SHP77 treated with DMSO at 0.1 percent for 48 hours (cell line): ENCODE data around the gene C4orf50.

ENCODE experiments used
- DNase-seq: peaks from one replicate; lab custom pipeline; 2025; lab: John Stamatoyannopoulos, UW

C4orf50 gene

GRCh38 chr4:5992828-5993321, 25.4 kb downstream of the C4orf50 start:
- DNase-seq, result no peak

GRCh38 chr4:5992171-5992827, 25.9 kb downstream of the C4orf50 start:
- no peak for DNase-seq

GRCh38 chr4:5991405-5991804, 26.8 kb downstream of the C4orf50 start:
- DNase-seq, result no peak

GRCh38 chr4:5990446-5991160, 27.6 kb downstream of the C4orf50 start:
- DNase-seq, result no peak

GRCh38 chr4:5989236-5990225, 28.7 kb downstream of the C4orf50 start:
- DNase-seq, result no peak

GRCh38 chr4:5988086-5988845, 30.0 kb downstream of the C4orf50 start:
- DNase-seq, result no peak

GRCh38 chr4:5984843-5985242, 33.4 kb downstream of the C4orf50 start:
- no peak for DNase-seq

- no peak for DNase-seq
These were observed 35.9 kb downstream of the C4orf50 start for GRCh38 chr4:5982156-5982973.

- peak; percentile 26 for DNase-seq
These were observed 37.6 kb downstream of the C4orf50 start for GRCh38 chr4:5980436-5981155.

- no peak for DNase-seq
These were observed 38.2 kb downstream of the C4orf50 start for GRCh38 chr4:5979981-5980380.

GRCh38 chr4:5976921-5977320, 41.3 kb downstream of the C4orf50 start:
- no peak for DNase-seq

GRCh38 chr4:5976431-5976830, 41.8 kb downstream of the C4orf50 start:
- no peak for DNase-seq

GRCh38 chr4:5974321-5974720, 43.9 kb downstream of the C4orf50 start:
- no peak for DNase-seq

- DNase-seq, result no peak
These were observed 44.6 kb downstream of the C4orf50 start for GRCh38 chr4:5973486-5974220.

- DNase-seq, result no peak
These were observed 45.2 kb downstream of the C4orf50 start for GRCh38 chr4:5973033-5973432.

- no peak for DNase-seq
These were observed 45.7 kb downstream of the C4orf50 start for GRCh38 chr4:5972571-5972970.

- no peak for DNase-seq
These were observed 47.2 kb downstream of the C4orf50 start for GRCh38 chr4:5971078-5971450.

GRCh38 chr4:5970381-5971077, 47.7 kb downstream of the C4orf50 start:
- DNase-seq, result no peak

- no peak for DNase-seq
These were observed 48.5 kb downstream of the C4orf50 start for GRCh38 chr4:5969777-5970176.
